HepG2 (cell line): ENCODE results near the gene COG5. TPM values are rescaled to one million over a fixed set of nuclear protein-coding genes. Genes with fewer than 3 reads are reported as not detected.

ENCODE experiments used
- ARHGAP35 ChIP-seq: sonication (generic); formaldehyde crosslinking; IDR thresholded peaks from 2 replicates; pipeline ENCODE4 v1.9.0; 2022; ENCODE audit warnings: mild to moderate bottlenecking, inconsistent platforms, moderate library complexity, missing genetic modification reagents, borderline replicate concordance
- ATF7 ChIP-seq, 2 experiments: fragments of 450-650 bp in 1 of 2; sonication (generic) in 1 of 2; formaldehyde crosslinking in 1 of 2; IDR thresholded peaks; 2 replicates each; pipeline versions ENCODE4 v1.4.0 to v1.6.1; 2016 to 2020; ENCODE audit warnings: antibody characterized with exemption in 1 of 2, mild to moderate bottlenecking in 1 of 2, missing genetic modification reagents in 1 of 2
- ATF7-NPFF ChIP-seq: sonication (generic); formaldehyde crosslinking; IDR thresholded peaks from 2 replicates; pipeline ENCODE4 v1.8.1; 2023; ENCODE audit warnings: mild to moderate bottlenecking, low read depth, missing genetic modification reagents, moderate library complexity
- EEA1 ChIP-seq: sonication (generic); formaldehyde crosslinking; IDR thresholded peaks from 2 replicates; pipeline ENCODE4 v1.5.1; 2020; ENCODE audit warnings: mild to moderate bottlenecking, missing genetic modification reagents, borderline replicate concordance
- FOXP4 ChIP-seq: sonication (generic); formaldehyde crosslinking; IDR thresholded peaks from 2 replicates; pipeline ENCODE4 v1.4.0; 2020; ENCODE audit warnings: missing genetic modification reagents
- KLF12 ChIP-seq: sonication (generic); formaldehyde crosslinking; IDR thresholded peaks from 2 replicates; pipeline ENCODE4 v1.4.0; 2020; ENCODE audit warnings: missing genetic modification reagents, borderline replicate concordance
- KLF15 ChIP-seq: sonication (generic); formaldehyde crosslinking; IDR thresholded peaks from 2 replicates; pipeline ENCODE4 v1.8.1; 2023; ENCODE audit warnings: borderline replicate concordance, mild to moderate bottlenecking, inconsistent platforms, missing genetic modification reagents, mixed read lengths
- MAX ChIP-seq: IDR thresholded peaks from 2 replicates; pipeline ENCODE4 v1.6.1; 2012; ENCODE audit warnings: inconsistent platforms
- MXD4 ChIP-seq: IDR thresholded peaks from 2 replicates; pipeline ENCODE4 v1.6.1; 2016; ENCODE audit warnings: mild to moderate bottlenecking, missing biosample characterization, missing genetic modification reagents
- NFYC ChIP-seq: IDR thresholded peaks from 2 replicates; pipeline ENCODE4 v1.6.1; 2016; ENCODE audit warnings: missing genetic modification reagents, missing compliant biosample characterization
- NR2F2 ChIP-seq: IDR thresholded peaks from 2 replicates; pipeline ENCODE4 v1.6.1; 2012; ENCODE audit warnings: low read depth, inconsistent platforms, borderline replicate concordance
- TBX3 ChIP-seq: fragments of 450-650 bp; IDR thresholded peaks from 2 replicates; pipeline ENCODE4 v1.6.1; 2017; ENCODE audit warnings: antibody characterized with exemption, mild to moderate bottlenecking, inconsistent platforms, borderline replicate concordance
- ZNF230 ChIP-seq: sonication (generic); formaldehyde crosslinking; IDR thresholded peaks from 2 replicates; pipeline ENCODE4 v1.4.0; 2020; ENCODE audit warnings: mild to moderate bottlenecking, missing genetic modification reagents
- ZNF33A ChIP-seq: sonication (generic); formaldehyde crosslinking; IDR thresholded peaks from 2 replicates; pipeline ENCODE4 v1.5.1; 2020; ENCODE audit warnings: missing genetic modification reagents, mild to moderate bottlenecking, moderate library complexity, borderline replicate concordance
- ZNF34 ChIP-seq: sonication (generic); formaldehyde crosslinking; IDR thresholded peaks from 2 replicates; pipeline ENCODE4 v1.4.0; 2020; ENCODE audit warnings: mild to moderate bottlenecking, missing genetic modification reagents, borderline replicate concordance
- ZNF460 ChIP-seq: sonication (generic); formaldehyde crosslinking; IDR thresholded peaks from 2 replicates; pipeline ENCODE4 v1.5.1; 2020; ENCODE audit warnings: missing genetic modification reagents, mild to moderate bottlenecking, borderline replicate concordance
- ZNF543 ChIP-seq: sonication (generic); formaldehyde crosslinking; IDR thresholded peaks from 2 replicates; pipeline ENCODE4 v1.4.0; 2020; ENCODE audit warnings: mild to moderate bottlenecking, missing genetic modification reagents
- ZNF556 ChIP-seq: sonication (generic); formaldehyde crosslinking; IDR thresholded peaks from 2 replicates; pipeline ENCODE4 v1.4.0; 2020; ENCODE audit warnings: mild to moderate bottlenecking, missing genetic modification reagents, borderline replicate concordance
- ZNF646 ChIP-seq: sonication (generic); formaldehyde crosslinking; IDR thresholded peaks from 2 replicates; pipeline ENCODE4 v1.9.0; 2021; ENCODE audit warnings: mild to moderate bottlenecking, missing genetic modification reagents
- ZNF780A ChIP-seq: sonication (generic); formaldehyde crosslinking; IDR thresholded peaks from 2 replicates; pipeline ENCODE4 v1.8.0; 2022; ENCODE audit warnings: mild to moderate bottlenecking, missing genetic modification reagents, moderate library complexity
- polyA plus RNA-seq, 8 experiments: library from polyadenylated mRNA; depleted of rRNA in 3 of 8; stranded (reverse) in 7 of 8; unstranded in 1 of 8; fragments of >200 nt; fragmentation: Illumina TruSeq in 4 of 8; extraction: Trizol in 4 of 8; gene quantifications; 2 replicates each; pipeline versions ENCODE4 v1.2.1 to v1.2.3, GENCODE V29; 2011 to 2016; ENCODE audit warnings: low read depth in 4 of 8, missing spikeins in 1 of 8, mixed read lengths in 1 of 8; ENCODE audit not compliant: insufficient read depth in 1 of 8
- total RNA-seq, 5 experiments: library from RNA; depleted of rRNA; stranded (reverse); fragments of >200 nt; fragmentation: Illumina TruSeq; extraction: Trizol; gene quantifications; 2 replicates each; pipeline ENCODE4 v1.2.3, GENCODE V29; 2016; ENCODE audit warnings: low read depth in 1 of 5

COG5 gene
- total and polyA plus RNA-seq, 2 of the 13 experiments (the other 11 are each of a cell fraction or from before 2014, with no cell fraction given) = 20.4 to 31.3 TPM

- 0 out of 2 replicates have a peak, but pooled peaks have one; percentile 60 for TF ChIP-seq ZNF646 (CRISPR knock-in tag)
- no peak for TF ChIP-seq ZNF34 (CRISPR knock-in tag)
- TF ChIP-seq ZNF230 = peak; percentile 92; the same call in 1 of the 2 replicates
- TF ChIP-seq ZNF33A (CRISPR knock-in tag) = peak; percentile 92
- peak; percentile 61; the same call in 1 of the 2 replicates for TF ChIP-seq ZNF556 (CRISPR knock-in tag)
- TF ChIP-seq ZNF543 (CRISPR knock-in tag) = 0 out of 2 replicates have a peak, but pooled peaks have one; percentile 47
- peak; percentile 42; the same call in 1 of the 2 replicates for TF ChIP-seq ATF7 (IDR thresholded peaks at IDR 0.05)
- TF ChIP-seq ATF7 (CRISPR knock-in tag; IDR thresholded peaks at IDR 0.05) = no peak; the same call in 1 of the 2 replicates
- TF ChIP-seq ARHGAP35 (CRISPR knock-in tag) = 0 out of 2 replicates have a peak, but pooled peaks have one; percentile 26
- peak; percentile 61 for TF ChIP-seq FOXP4 (CRISPR knock-in tag)
- peak; percentile 82 for TF ChIP-seq MAX
- 0 out of 2 replicates have a peak, but pooled peaks have one; percentile 5 for TF ChIP-seq NFYC (CRISPR knock-in tag)
- 0 out of 2 replicates have a peak, but pooled peaks have one; percentile 80 for TF ChIP-seq ATF7-NPFF
- TF ChIP-seq TBX3 = peak; percentile 50; the same call in 1 of the 2 replicates
- TF ChIP-seq ZNF460 (CRISPR knock-in tag) = peak; percentile 32; the same call in 1 of the 2 replicates
- TF ChIP-seq KLF15 = peak; percentile 63; the same call in 1 of the 2 replicates
- no peak for TF ChIP-seq KLF12 (CRISPR knock-in tag)
- TF ChIP-seq EEA1 (CRISPR knock-in tag) = no peak
- peak; percentile 93 for TF ChIP-seq MXD4 (CRISPR knock-in tag)
- TF ChIP-seq ZNF780A (CRISPR knock-in tag) = no peak
- TF ChIP-seq NR2F2 = no peak
Observed at GRCh38 chr7:107563775-107564552, at the start of gene COG5, which contains the start of gene DUS4L (continued).
